ENCODE results near the gene POLE.
"Not testable (repeated sequence)": the region's sequence is repeated elsewhere in the genome, so short reads cannot be mapped to it uniquely, and the experiment has no call there.

Gene POLE

DNA sequence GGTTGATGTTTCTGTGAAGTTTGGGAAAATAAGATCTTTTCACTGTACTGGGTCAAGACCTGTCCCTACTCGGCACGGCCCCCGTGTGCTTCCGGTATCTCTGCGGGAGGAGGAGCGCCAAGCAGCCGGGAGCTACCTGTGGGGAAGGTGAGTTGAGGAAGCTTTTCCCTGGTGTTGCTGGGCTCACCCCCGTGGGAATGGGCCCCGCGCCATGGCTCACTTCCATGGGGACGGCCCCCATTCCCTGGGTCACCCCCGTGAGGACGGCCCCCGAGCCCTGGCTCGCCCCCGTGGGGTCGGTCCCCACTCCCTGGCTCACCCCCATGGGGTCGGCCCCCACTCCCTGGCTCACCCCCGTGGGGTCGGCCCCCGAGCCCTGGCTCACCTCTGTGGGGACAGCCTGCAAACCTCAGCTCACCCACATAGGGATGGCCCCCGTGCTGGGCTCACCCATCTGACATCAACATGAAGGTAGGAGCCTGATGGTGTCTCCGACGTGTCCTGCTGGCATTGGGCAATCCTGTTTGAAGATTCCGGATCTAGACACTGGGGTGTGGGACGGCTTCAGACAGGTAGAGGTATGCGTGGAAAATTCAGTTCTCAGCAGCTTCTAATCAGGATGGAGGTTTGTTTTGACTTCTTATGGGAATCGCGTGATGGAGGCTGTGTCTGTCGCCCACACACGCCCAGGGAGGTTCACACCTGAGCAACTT, 85.8 kb downstream of the POLE start:
- DNase-seq: no peak

DNA sequence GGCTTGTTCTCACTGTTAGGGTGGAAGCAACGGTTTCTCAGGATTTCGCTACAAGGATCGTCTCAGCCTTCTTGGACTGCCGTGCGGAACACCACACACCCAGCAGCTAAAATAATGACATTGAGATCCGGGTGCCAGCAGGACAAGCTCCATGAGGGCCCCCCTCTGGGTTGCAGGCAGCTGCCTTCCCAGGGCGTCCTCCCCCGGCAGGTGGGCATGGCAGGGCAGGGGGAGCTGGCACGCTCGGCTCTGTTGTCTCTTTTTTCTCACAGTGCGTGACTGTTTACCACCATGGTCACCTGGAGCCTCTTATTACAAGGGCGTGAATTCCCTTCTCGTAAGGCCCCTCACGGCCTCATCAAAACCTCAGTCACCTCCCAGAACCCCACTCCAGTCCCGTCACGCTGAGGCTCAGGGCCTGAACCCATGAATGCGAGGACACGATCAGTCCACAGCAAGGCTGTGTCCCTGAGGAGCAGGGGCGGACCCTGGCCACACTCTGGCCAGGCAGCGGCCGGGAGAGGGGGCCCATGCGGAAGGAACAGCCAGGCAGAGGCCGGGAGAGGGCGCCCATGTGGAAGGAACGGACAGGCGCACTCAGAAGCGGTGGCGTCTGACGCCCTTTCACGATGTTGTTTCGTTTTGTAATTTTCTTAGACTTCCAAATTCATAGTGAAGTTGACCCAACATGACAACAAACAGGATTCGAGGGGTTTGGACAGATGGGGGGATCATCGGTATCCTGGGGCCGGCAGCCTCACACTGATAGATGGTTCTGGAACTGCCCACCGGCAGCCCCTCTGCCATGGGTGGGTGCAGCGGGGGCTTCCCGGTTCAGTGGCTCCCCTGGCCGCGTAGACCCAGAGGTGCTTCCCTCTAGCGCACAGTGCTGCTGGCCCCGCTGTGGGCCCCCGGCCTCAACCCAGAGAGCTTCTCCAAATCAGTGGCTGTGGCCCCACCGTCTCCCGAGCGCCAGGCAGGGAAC, 86.8 kb downstream of the POLE start:
- peak in 33 of 56 donors; percentile 6 to 74 (median 25) for DNase-seq

DNA sequence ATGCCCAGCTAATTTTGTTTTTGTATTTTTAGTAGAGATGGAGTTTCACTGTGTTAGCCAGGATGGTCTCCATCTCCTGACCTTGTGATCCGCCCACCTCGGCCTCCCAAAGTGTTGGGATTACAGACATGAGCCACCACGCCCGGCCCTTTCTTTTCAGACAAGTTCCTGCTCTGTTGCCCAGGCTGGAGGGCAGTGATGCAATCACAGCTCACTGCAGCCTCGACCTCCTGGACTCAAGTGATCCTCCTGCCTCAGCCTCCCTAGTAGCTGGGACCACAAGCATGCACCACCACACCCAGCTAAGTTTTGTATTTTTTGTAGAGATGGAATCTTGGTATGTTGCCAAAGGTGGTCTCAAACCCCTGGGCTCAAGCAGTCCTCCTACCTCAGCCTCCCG, 87.6 kb downstream of the POLE start:
- not testable (repeated sequence) for DNase-seq

DNA sequence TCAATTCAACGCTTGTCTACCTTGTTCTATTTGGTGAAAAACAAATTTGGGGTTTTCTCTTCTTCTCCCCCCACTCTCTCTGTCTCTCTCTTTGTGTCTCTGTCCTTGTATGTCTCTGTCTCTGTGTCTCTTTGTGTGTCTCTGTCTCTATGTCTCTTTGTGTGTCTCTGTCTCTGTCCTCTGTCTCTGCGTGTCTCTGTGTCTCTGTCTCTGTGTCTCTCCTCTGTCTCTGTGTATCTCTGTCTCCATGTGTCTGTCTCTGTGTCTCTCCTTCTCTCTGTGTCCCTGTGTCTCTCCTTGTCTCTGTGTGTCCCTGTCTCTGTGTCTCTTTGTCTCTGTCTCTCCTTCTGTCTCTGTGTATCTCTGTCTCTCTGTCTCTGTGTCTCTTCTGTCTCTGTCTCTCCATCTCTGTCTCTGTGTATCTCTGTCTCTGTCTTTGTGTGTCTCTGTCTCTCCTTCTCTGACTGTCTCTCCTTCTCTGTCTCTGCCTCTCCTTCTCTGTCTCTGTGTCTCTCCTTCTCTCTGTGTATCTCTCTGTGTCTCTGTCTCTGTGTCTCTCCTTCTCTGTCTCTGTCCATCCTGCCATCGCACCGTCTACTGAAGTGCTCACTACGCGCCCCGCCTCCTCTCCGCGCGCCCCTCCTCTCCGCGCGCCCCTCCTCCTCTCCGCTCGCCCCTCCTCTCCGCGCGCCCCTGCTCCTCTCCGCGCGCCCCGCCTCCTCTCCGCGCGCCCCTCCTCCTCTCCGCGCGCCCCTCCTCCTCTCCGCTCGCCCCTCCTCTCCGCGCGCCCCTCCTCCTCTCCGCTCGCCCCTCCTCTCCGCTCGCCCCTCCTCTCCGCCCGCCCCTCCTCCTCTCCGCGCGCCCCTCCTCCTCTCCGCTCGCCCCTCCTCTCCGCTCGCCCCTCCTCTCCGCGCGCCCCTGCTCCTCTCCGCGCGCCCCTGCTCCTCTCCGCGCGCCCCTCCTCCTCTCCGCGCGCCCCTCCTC, 89.5 kb downstream of the POLE start:
- DNase-seq: peak in 11 of 56 donors; percentile 4 to 67 (median 49)

DNA sequence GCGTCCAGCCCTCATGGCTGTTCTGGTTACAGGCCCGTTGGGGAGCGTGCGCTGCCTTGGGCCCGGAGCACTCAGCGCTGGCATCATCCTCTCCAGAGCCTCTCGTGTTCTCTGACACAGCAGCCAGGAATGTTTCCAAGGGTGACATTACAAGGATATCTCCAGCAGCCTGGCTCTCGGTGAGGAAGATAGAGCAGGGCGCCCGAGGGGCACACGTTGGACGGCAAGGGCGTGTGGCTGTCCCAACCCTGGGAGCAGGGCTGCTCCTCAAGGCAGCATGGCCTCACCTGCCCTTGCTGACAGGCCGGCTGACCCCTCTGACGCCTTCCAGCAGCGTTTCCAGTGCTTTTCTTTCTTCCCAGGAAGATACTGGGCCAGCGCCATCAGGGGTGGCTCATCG, 91.1 kb downstream of the POLE start:
- no peak for DNase-seq

DNA sequence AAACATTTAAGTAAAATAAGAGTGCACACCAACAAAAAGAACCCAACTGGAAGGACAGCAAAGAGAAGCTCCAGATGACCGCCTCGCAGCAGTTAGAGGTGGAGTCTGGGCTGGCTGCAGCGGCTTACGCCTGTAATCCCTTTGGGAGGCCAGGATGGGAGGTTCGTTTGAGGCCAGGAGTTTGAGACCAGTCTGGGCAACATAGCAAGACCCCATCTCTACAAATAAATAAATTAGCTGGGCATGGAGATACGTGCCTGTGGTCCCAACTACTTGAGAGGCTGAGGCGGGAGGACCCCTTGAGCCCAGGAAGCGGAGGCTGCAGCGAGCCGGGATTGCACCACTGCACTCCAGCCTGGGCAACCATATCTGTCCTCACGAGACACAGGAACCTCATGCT, 92.0 kb downstream of the POLE start:
- no peak for DNase-seq

DNA sequence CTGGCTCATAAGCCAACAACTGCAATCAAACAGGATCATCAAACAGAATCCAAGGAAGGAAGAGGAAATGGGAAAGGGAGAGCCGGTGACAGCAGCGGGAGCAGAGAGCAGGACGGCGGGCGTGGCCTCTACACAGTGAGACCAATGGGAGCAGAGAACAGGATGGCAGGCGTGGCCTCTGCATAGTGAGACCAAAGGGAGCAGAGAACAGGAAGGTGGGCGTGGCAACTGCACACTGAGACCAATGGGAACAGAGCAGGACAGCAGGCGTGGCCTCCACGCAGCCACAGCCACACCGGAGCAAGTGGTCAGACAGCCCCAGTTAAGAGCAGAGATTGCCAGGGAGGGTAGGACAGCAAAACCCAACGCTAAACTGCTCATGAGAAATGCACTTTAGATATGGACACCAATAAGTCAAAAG, 93.2 kb downstream of the POLE start:
- peak in 52 of 56 donors; percentile 10 to 94 (median 62) for DNase-seq

DNA sequence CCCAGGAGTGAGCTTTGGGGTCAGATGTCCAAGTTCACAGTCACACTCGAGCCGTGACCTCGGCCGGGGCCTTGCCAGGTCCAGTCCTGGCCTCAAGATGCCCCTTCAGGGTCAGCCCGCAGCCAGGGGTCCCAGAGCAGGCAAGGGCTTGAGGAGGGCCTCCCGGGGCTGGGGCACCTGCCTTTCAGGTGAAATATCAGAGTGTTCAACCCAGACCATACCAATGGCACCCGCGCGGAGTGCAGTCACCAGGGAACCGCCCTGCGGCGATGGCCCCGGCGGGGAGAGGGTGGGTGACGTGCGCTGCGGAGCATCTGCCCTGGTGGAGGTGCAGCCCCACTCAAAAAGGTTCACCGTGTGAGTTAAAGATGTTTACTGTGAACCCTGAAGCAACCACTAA, 93.6 kb downstream of the POLE start:
- no peak for DNase-seq

DNA sequence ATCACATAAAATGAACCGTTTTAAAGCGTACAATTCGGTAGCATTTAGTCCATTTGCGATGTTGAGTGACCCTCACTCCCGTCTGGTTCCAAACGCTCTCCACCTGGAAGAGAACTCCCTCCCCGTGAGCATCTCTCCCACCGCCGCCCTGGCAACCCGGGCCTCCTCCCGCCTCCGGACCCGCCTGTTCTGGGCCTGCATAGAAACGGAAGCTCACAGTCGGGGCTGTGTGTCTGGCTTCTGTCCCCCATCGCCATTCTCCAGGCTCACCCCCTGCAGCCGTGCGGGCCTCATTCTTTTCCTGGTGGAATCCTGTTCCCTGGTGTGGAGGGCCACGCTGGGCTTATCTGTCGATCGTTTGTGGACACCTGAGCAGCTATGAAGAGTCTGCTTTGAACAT, 94.1 kb downstream of the POLE start:
- no peak for DNase-seq

DNA sequence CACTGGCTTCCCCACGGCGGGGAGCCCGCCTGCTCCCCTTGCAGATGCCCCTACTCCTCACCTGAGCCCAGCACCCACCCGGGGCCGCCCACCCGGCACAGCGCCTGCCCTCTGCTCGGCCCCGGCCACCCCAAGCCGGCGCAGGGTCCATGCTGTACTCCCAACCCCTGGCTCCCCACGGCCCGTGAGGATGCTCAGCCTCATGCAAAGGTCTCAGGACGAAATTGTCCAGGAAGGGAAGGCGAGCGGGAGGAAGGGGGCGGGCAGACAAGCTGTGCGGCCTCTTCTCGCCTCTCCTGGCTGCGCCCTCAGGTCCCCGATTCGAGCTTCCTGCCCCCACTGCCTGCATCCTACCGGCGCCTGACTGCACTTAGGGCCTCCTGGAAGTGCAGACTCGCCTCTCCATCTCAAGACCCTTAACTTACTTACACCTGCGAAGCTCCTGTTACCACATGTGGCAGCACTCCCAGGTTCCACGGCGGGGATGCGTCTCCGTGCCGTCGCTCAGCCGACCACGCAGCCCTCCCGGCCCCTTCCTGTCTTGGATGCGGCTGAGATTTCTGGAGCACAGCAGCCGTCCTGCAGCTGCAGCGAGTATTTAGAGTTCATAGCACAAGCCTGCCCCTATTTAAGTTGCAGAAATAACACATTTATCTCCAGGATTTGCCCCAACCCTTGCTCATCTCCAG, 94.7 kb downstream of the POLE start:
- no peak for DNase-seq

DNA sequence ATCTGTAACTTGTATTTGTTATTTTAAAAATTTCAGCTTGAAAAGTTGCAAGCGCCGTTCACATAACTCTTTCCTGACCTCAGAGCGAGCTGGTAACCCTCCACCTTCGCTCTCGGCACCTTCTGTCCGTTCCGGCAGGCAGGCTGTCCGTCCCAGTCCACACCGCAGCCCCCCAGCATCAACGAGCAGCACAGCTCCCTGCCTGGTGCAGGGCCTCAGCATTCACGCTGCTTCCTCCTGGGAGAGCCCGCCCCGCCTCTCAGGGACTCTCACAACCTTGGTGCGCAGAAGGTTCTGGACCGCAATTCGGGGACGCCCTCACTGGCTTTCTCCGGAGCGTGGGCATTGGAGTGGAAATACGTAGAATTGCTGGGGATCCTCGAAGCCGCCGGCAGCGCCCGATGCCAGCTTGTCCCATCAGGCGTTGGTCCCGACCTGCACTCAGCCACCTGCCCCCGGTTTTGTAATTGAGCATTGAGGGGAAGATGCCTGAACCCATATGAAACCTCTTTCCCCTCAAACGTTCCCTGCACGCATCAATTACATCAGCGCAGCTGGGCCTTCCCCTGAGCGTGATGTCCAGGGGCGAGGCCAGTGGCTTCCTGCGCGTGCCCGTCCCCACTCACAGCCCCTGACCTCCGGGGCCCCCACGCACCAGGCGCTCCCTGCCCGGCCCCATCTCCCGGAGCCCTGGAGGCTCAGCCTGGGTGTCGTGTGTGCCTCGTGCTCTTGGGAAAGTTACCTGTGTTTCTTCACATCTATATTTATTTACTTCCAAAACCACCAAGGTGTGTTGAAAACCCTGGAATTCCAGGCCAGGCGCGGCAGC, 95.8 kb downstream of the POLE start:
- DNase-seq: no peak

DNA sequence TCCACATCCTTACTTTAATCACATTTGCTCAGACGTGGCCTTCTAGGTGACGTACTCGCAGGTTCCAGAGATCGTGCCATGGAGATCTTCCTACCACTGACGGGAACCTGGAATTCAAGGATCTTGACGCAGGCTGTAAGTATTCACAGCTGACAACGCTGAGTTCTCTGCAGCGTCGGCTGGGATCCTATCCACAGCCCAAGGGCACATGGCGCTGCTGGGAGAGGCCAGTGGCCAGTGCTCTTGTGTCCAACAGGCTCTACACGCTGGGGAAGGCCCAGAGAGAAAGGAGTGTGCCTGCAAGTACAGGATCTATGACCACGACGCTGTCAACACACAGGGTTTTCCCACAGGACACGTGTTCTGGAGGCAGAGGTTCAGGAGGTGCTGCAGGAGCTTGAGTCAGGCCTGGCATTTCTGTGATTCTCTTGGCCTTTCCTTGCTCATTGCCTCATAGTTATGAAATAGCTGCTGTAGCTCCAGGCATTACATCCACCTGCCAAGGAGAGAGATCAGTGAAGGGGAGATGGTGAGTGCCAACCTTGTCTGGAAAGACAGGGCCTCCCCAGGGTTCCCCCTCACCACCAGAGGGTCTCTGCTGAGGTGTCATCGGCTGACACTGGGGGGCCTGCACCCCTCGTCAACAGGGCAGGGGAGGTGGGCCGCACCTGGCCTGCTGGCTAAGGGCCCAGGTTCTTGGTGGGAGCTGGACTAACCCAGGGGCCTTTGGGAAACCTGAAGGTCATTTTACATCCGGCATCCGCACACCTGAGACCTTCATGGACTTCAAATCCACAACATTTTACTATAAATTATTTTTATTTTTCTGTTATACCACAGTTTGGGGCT, 98.1 kb downstream of the POLE start:
- DNase-seq: no peak

DNA sequence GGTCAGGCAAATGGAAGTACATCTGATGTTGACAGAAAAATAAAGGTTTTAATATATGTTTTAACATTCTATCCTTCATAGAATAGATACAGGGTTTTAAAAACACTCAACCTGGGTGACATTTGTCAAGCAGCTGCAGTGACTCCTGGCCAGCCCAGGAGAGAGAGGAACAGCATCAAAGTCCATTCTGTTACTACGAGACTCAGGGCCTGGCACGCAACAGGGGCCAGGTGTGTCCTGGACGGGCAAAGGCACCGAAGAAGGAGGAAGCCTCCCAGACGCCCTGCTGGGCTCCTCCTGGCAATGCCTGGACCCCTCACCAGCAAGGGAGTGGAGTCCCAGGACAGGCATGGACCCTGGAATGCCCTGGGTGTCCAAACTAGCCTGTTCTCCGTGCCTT, 98.8 kb downstream of the POLE start:
- DNase-seq: no peak

DNA sequence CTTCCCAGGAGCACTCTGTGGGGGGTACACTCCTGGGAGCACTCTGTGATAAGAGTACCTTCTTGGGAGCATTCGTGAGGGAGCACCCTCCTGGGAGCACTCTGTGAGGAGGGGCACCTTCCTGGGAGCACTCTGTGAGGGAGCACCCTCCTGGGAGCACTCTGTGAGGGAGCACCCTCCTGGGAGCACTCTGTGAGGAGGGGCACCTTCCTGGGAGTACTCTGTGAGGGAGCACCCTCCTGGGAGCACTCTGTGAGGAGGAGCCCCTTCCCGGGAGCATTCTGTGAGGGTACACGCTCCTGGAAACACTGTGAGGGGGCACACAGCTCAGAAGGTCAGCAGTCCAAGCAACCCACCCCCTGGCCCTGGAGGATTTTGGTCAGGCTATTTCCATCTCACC, 99.4 kb downstream of the POLE start:
- no peak for DNase-seq

DNA sequence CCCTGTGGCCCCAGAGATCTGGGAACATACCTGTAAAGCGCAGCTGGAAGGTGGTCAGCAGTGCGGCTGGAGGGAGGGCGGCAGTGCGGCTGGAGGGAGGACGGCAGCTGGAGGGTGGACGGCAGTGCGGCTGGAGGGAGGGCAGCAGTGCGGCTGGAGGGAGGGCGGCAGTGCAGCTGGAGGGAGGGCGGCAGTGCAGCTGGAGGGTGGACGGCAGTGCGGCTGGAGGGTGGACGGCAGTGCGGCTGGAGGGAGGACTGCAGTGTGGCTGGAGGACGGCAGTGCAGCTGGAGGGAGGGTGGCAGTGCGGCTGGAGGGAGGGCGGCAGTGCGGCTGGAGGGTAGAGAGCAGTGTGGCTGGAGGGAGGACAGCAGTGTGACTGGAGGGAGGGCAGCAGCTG, 100.2 kb downstream of the POLE start:
- DNase-seq: no peak

DNA sequence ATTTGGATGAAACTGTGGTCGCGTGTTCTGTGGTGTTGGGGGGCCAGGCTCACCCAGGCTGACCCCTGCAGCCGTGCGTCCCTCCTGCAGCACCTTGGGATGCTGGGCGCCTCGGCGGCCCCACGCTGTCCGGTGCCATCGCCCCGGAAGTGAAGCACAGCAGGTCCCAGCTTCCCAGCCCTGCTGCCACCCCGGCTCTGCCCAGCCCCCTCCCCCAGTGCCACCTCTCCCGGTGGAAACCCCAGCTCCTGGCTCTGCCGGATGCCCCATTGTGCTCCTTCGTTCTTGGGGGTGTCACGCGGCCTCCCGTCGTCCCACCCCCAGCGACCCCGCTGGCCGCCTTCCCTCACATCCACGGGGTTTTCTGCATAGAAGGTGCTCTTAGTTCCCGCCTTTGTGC, 102.0 kb downstream of the POLE start:
- DNase-seq: no peak

DNA sequence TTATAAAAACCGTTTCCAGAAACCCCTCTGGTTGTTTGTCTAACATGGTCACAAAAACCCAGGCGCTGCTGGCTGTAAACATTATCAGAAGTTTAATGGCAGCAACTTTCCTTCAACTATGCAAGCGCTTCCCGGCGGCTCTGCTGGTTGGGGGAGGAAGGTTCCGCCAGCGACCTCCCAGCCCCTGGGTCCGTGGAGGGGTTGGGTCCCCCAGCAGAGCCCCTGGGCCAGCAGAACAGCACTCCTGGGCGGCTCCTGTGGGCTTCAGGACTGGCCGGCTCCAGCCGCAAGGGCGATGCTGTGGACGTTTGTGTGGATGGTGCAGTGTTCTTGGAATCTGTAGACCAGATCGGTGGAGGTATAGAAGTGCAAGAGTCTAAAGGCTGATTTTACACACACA, 102.7 kb downstream of the POLE start:
- no peak for DNase-seq

DNA sequence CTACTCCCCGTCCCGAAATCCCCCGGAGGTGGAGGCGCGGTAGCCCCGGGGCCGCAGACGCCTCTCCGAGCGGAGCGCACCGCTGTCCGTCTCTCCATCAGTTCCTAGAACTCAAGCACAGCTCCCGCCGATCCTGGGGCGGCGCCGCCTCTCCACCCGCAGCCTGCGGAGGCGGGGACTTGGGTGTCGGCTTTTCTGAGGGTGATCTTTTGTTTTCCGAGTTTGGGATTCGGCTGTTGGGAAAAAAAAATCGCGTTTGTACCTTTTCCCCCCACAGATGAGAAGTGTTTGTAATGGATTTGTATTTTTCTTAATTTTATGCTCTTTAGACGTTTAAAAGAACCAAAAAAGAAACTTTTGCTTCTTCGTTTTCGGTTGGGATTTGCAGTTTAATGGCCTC, 103.4 kb downstream of the POLE start:
- DNase-seq: no peak

DNA sequence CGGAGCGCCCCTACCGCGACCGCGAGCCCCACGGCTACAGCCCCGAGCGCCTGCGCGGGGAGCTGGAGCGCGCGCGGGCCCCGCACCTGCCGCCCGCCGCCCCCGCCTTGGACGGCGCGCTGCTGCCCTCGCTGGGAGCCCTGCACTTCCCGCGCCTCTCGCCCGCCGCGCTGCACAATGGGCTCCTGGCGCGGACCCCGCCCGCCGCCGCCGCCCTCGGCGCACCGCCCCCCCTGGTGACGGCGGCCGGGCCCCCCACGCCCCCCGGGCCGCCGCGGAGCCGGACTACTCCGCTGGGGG, 103.8 kb downstream of the POLE start:
- no peak for DNase-seq

Measured in nucleus accumbens (tissue), 56 donors.